Duodenal mucosa (tissue), 2 donors: ENCODE data around the gene ENTHD1.

Source experiments
- H3K27ac ChIP-seq: one replicate; pipeline ENCODE4 v1.7.0; 2013; ENCODE audit warnings: low read depth, low read length
- H3K27me3 ChIP-seq, 2 donors: one replicate each; pipeline ENCODE4 v1.7.0; 2013; ENCODE audit warnings: low read length in 2 of 2, control low read depth in 1 of 2; ENCODE audit not compliant: insufficient read depth in 2 of 2, control insufficient read depth in 1 of 2
- H3K36me3 ChIP-seq, 2 donors: one replicate each; pipeline ENCODE4 v1.7.0; 2013; ENCODE audit warnings: low read length in 2 of 2, control low read depth in 1 of 2; ENCODE audit not compliant: insufficient read depth in 2 of 2, control insufficient read depth in 1 of 2
- H3K4me1 ChIP-seq, 2 donors: one replicate each; pipeline ENCODE4 v1.7.0; 2013; ENCODE audit warnings: low read length in 2 of 2, control low read depth in 1 of 2; ENCODE audit not compliant: insufficient read depth in 2 of 2, control insufficient read depth in 1 of 2
- H3K4me3 ChIP-seq, 2 donors: one replicate each; pipeline ENCODE4 v1.7.0; 2013; ENCODE audit warnings: low read length in 2 of 2, low read depth in 1 of 2
- H3K9ac ChIP-seq, 2 donors: one replicate each; pipeline ENCODE4 v1.7.0; 2013; ENCODE audit warnings: low read length in 2 of 2, low read depth in 1 of 2
- H3K9me3 ChIP-seq, 2 donors: one replicate each; pipeline ENCODE4 v1.7.0; 2013; ENCODE audit warnings: low read length in 2 of 2, control low read depth in 1 of 2; ENCODE audit not compliant: control insufficient read depth in 1 of 2

The ENTHD1 gene

GRCh38 chr22:39925909-39926679 lies 32.5 kb upstream of the ENTHD1 start:
- H3K4me1 ChIP-seq, result peaks cover 14 to 21% of the 10 kb centered on the region in 2 donors
- no peak overlapping the region for H3K4me3 ChIP-seq
- H3K9me3 ChIP-seq, result no peaks in the 10 kb centered on the region
- H3K27me3 ChIP-seq, result peaks cover 0 to 6% of the 10 kb centered on the region in 2 donors
- no peaks in the 10 kb centered on the region for H3K36me3 ChIP-seq
- no peak overlapping the region for H3K27ac ChIP-seq
- no peak overlapping the region for H3K9ac ChIP-seq

- no peak overlapping the region for H3K9ac ChIP-seq
- no peaks in the 10 kb centered on the region for H3K9me3 ChIP-seq
- no peak overlapping the region for H3K27ac ChIP-seq
- peaks cover 14 to 21% of the 10 kb centered on the region in 2 donors for H3K4me1 ChIP-seq
- no peaks in the 10 kb centered on the region for H3K36me3 ChIP-seq
- H3K27me3 ChIP-seq, result peaks cover 1 to 2% of the 10 kb centered on the region in 2 donors
- H3K4me3 ChIP-seq, result no peak overlapping the region
These were observed 31.7 kb upstream of the ENTHD1 start for GRCh38 chr22:39925273-39925672.

- peaks cover 3 to 9% of the 10 kb centered on the region in 2 donors for H3K27me3 ChIP-seq
- H3K4me1 ChIP-seq, result peaks cover 14 to 21% of the 10 kb centered on the region in 2 donors
- H3K27ac ChIP-seq, result no peak overlapping the region
- no peaks in the 10 kb centered on the region for H3K36me3 ChIP-seq
- H3K9ac ChIP-seq, result no peak overlapping the region
- H3K4me3 ChIP-seq, result no peak overlapping the region
- no peaks in the 10 kb centered on the region for H3K9me3 ChIP-seq
These were observed 30.7 kb upstream of the ENTHD1 start for GRCh38 chr22:39924286-39924685.

GRCh38 chr22:39923696-39924095 lies 30.1 kb upstream of the ENTHD1 start:
- Histone ChIP-seq H3K27me3 (peaks cover 3 to 9% of the 10 kb centered on the region in 2 donors), H3K4me1 (peaks cover 14 to 19% of the 10 kb centered on the region in 2 donors), H3K4me3 (no peak overlapping the region), H3K27ac (no peak overlapping the region), H3K36me3 (no peaks in the 10 kb centered on the region), H3K9ac (no peak overlapping the region), H3K9me3 (no peaks in the 10 kb centered on the region)

- Histone ChIP-seq H3K9me3 (no peaks in the 10 kb centered on the region), H3K36me3 (no peaks in the 10 kb centered on the region), H3K9ac (no peak overlapping the region), H3K4me3 (no peak overlapping the region), H3K27me3 (peaks cover 3 to 9% of the 10 kb centered on the region in 2 donors), H3K4me1 (peaks cover 0 to 4% of the 10 kb centered on the region in 2 donors), H3K27ac (no peak overlapping the region)
These were observed 26.7 kb upstream of the ENTHD1 start for GRCh38 chr22:39920134-39920743.

- Histone ChIP-seq H3K9ac (no peak overlapping the region), H3K27me3 (peaks cover 3 to 9% of the 10 kb centered on the region in 2 donors), H3K4me3 (no peak overlapping the region), H3K9me3 (no peaks in the 10 kb centered on the region), H3K36me3 (no peaks in the 10 kb centered on the region), H3K4me1 (no peaks in the 10 kb centered on the region), H3K27ac (no peak overlapping the region)
These were observed 24.4 kb upstream of the ENTHD1 start for GRCh38 chr22:39917776-39918495.

- no peak overlapping the region for H3K4me3 ChIP-seq
- no peak overlapping the region for H3K27ac ChIP-seq
- no peaks in the 10 kb centered on the region for H3K36me3 ChIP-seq
- no peak overlapping the region for H3K9ac ChIP-seq
- H3K4me1 ChIP-seq, result no peaks in the 10 kb centered on the region
- peaks cover 3 to 9% of the 10 kb centered on the region in 2 donors for H3K27me3 ChIP-seq
- no peaks in the 10 kb centered on the region for H3K9me3 ChIP-seq
These were observed 23.7 kb upstream of the ENTHD1 start for GRCh38 chr22:39917197-39917643.

GRCh38 chr22:39916496-39916895 lies 22.9 kb upstream of the ENTHD1 start:
- H3K9ac ChIP-seq, result no peak overlapping the region
- H3K27me3 ChIP-seq, result peaks cover 3 to 9% of the 10 kb centered on the region in 2 donors
- H3K27ac ChIP-seq, result no peak overlapping the region
- H3K9me3 ChIP-seq, result no peaks in the 10 kb centered on the region
- no peak overlapping the region for H3K4me3 ChIP-seq
- H3K4me1 ChIP-seq, result no peaks in the 10 kb centered on the region
- no peaks in the 10 kb centered on the region for H3K36me3 ChIP-seq

GRCh38 chr22:39915295-39915726 lies 21.8 kb upstream of the ENTHD1 start:
- Histone ChIP-seq H3K9ac (no peak overlapping the region), H3K27ac (no peak overlapping the region), H3K27me3 (peaks cover 3 to 7% of the 10 kb centered on the region in 2 donors), H3K9me3 (no peaks in the 10 kb centered on the region), H3K4me3 (no peak overlapping the region), H3K4me1 (no peaks in the 10 kb centered on the region), H3K36me3 (no peaks in the 10 kb centered on the region)

- H3K4me1 ChIP-seq, result no peaks in the 10 kb centered on the region
- H3K27ac ChIP-seq, result no peak overlapping the region
These were observed 21.0 kb upstream of the ENTHD1 start for GRCh38 chr22:39914584-39914983.

More at GRCh38 chr22:39914584-39914983, 21.0 kb upstream of the ENTHD1 start:
- H3K9ac ChIP-seq, result no peak overlapping the region
- H3K27me3 ChIP-seq, result peaks cover 0 to under 1% of the 10 kb centered on the region in 2 donors
- H3K36me3 ChIP-seq, result no peaks in the 10 kb centered on the region
- no peaks in the 10 kb centered on the region for H3K9me3 ChIP-seq
- H3K4me3 ChIP-seq, result no peak overlapping the region
